Heart left ventricle (tissue), 16 donors: ENCODE results near the gene CBLN1. TPM values are rescaled to one million over a fixed set of nuclear protein-coding genes. Genes with fewer than 3 reads are reported as not detected.

Source experiments
- ATAC-seq, 4 donors: fragments of 200-7000 bp; cut with Tn5 transposase; one replicate each; pipeline ENCODE4 v1.9.1; 2020 to 2022; ENCODE audit warnings: moderate library complexity in 4 of 4, mild to moderate bottlenecking in 3 of 4, moderate number of reproducible peaks in 1 of 4
- DNase-seq, 5 donors: peaks; one replicate each; pipeline ENCODE4 v3.0.0-alpha.2; 2020
- H3K27ac ChIP-seq, 12 donors: fragments of 200-600 bp; sonication (generic) in 4 of 12; one replicate each; pipeline versions ENCODE4 v1.5.0 to v1.8.0; 2016 to 2022; ENCODE audit warnings: mild to moderate bottlenecking in 2 of 12
- H3K27me3 ChIP-seq, 9 donors: fragments of 200-600 bp; sonication (generic) in 2 of 9; one replicate each; pipeline versions ENCODE4 v1.5.1 to v1.8.0; 2016 to 2022; ENCODE audit warnings: mild to moderate bottlenecking in 3 of 9
- H3K36me3 ChIP-seq, 9 donors: fragments of 200-600 bp; sonication (generic) in 2 of 9; one replicate each; pipeline versions ENCODE4 v1.5.0 to v1.8.0; 2018 to 2022; ENCODE audit warnings: mild to moderate bottlenecking in 2 of 9
- H3K4me1 ChIP-seq, 12 donors: fragments of 200-600 bp; sonication (generic) in 4 of 12; one replicate each; pipeline versions ENCODE4 v1.5.0 to v1.8.0; 2016 to 2022; ENCODE audit warnings: mild to moderate bottlenecking in 3 of 12
- H3K4me3 ChIP-seq, 12 donors: fragments of 200-600 bp; sonication (generic) in 4 of 12; one replicate each; pipeline versions ENCODE4 v1.5.0 to v1.8.0; 2017 to 2022; ENCODE audit warnings: mild to moderate bottlenecking in 9 of 12, moderate library complexity in 4 of 12
- H3K9me3 ChIP-seq, 12 donors: fragments of 200-600 bp; sonication (generic) in 4 of 12; one replicate each; pipeline versions ENCODE4 v1.5.0 to v1.8.0; 2016 to 2022; ENCODE audit warnings: mild to moderate bottlenecking in 1 of 12
- CTCF ChIP-seq, 12 donors: fragments of 200-600 bp; sonication (generic) in 4 of 12; IDR thresholded peaks; one replicate each; pipeline versions ENCODE4 v1.5.0 to v1.8.0; 2018 to 2022; ENCODE audit warnings: antibody characterized with exemption in 12 of 12, mild to moderate bottlenecking in 5 of 12
- POLR2A ChIP-seq, 2 donors: fragments of 450-650 bp; IDR thresholded peaks; one replicate each; pipeline ENCODE4 v1.6.1; 2017; ENCODE audit warnings: antibody characterized with exemption in 2 of 2, mild to moderate bottlenecking in 2 of 2, moderate library complexity in 2 of 2
- WGBS, 4 donors: extraction: QIAGEN DNeasy Blood & Tissue Kit in 2 of 4; methylation state at CpG; one replicate each; pipeline versions ENCODE4 v1.1.5 to v1.1.7; 2013 to 2018; 5-methylcytosine and 5-hydroxymethylcytosine counted together
- intact Hi-C, 10 donors: fragments of 100-400 bp; cut with DNase I; formaldehyde crosslinking; loops; one replicate each; pipeline versions ENCODE4 v1.11.1 to v1.14.2; 2022
- polyA plus RNA-seq, 2 donors: library from polyadenylated mRNA; stranded (reverse); fragments of 200-250 nt; gene quantifications; one replicate each; pipeline ENCODE4 v1.2.3, GENCODE V29; 2013
- total RNA-seq, 9 donors: library from RNA; depleted of rRNA in 2 of 9; stranded (reverse); fragments of >200 nt in 2 of 9; fragmentation: NEBNext Ultra II Directional in 3 of 9; extraction: Animal tissue kit (Norgen Biotek cat#: 25700) in 3 of 9; gene quantifications; one replicate each; pipeline versions ENCODE4 v1.1.0 to v1.2.4, GENCODE V29; 2016 to 2023
- donor health status: ischemic (EF 13 %, LVEDD 7.1; RV severe dilation, severe dysfunction).
- donor health status: healthy with polysubstance abuse.
- donor health status: DM: no; HTN: yes; CAD: no.
- donor health status: DM: no; HTN: no; CAD: no.
- donor health status: ischemic (EF 25% LVEDD 6.9; RV normal size, moderate dysfunction).
- donor health status: ischemic (EF 25% LVEDD 5.7; RV mildly dilated, moderate dysfunction).
- donor health status: healthy.
- donor health status: DM: yes; HTN: yes; CAD: no.
- donor health status: ischemic (EF 35%, LVEDD 5.7; RV mildly dilated, moderate dysfunction).
- donor health status: nonischemic (EF 11% LVEDD 7.7; RV severe dilation, severe dysfunction).
- donor health status: DM: yes; HTN: yes; CAD: no.
- donor health status: PGD.
- donor health status: ischemic (EF 29% LVEDD 5.4; RV normal size, mild dysfunction).
- donor health status: nonischemic (EF 23%, LVEDD 6.1; RV moderate dilation, normal function).

Gene CBLN1
- total and polyA plus RNA-seq, 11 donors: 0.24 to 4.1 (median 1.5) TPM

- Histone ChIP-seq H3K4me3 (peak overlapping the region; percentile 18 to 66 (median 52)), H3K4me1 (peaks cover 0 to 63% (median 22%) of the 10 kb centered on the region in 12 donors), H3K27ac (peak overlapping the region in 2 of 12 donors; percentile 50 to 54), H3K9me3 (no peaks in the 10 kb centered on the region), H3K27me3 (peaks cover 46 to 98% (median 80%) of the 10 kb centered on the region in 9 donors), H3K36me3 (no peaks in the 10 kb centered on the region)
- TF ChIP-seq CTCF (IDR thresholded peaks at IDR 0.05): peak in 11 of 12 donors; percentile 9 to 52 (median 39)
- no peak for TF ChIP-seq POLR2A (IDR thresholded peaks at IDR 0.05)
- DNase-seq (peak; percentile 84 to 93 (median 87)), ATAC-seq (peak; percentile 88 to 99 (median 98))
- 1 to 3% (median 1%) methylated on average over 21 to 124 of the region's 124 CpGs for WGBS, 4 donors
- intact Hi-C loops: loop anchor here in 1 of 10 donors (5.0 to 10.0 kb wide), 3 partner anchors 267 to 595 kb away; no protein-coding TSS in a partner anchor
Measured at GRCh38 chr16:49281843-49282642, 405 bp upstream of the CBLN1 start.

- H3K4me3 ChIP-seq: peak overlapping the region in 10 of 12 donors; percentile 14 to 60 (median 52)
- peaks cover 0 to 66% (median 22%) of the 10 kb centered on the region in 12 donors for H3K4me1 ChIP-seq
- 1 to 3% (median 2%) methylated on average over 29 to 37 of the region's 37 CpGs for WGBS, 4 donors
- no peaks in the 10 kb centered on the region for H3K9me3 ChIP-seq
- no peak for TF ChIP-seq CTCF (IDR thresholded peaks at IDR 0.05)
- H3K36me3 ChIP-seq: no peaks in the 10 kb centered on the region
- no peak overlapping the region for H3K27ac ChIP-seq
- DNase-seq: no peak
- peaks cover 57 to 99% (median 81%) of the 10 kb centered on the region in 9 donors for H3K27me3 ChIP-seq
- no peak for ATAC-seq
- intact Hi-C loops: loop anchor here in 1 of 10 donors (5.0 to 10.0 kb wide), 3 partner anchors 266 to 594 kb away; no protein-coding TSS in a partner anchor
Measured at GRCh38 chr16:49280841-49281371, 732 bp downstream of the CBLN1 start.

- TF ChIP-seq CTCF (IDR thresholded peaks at IDR 0.05) (no peak), POLR2A (IDR thresholded peaks at IDR 0.05) (no peak)
- H3K27me3 ChIP-seq: peaks cover 64 to 99% (median 87%) of the 10 kb centered on the region in 9 donors
- intact Hi-C loops: loop anchor here in 1 of 10 donors (5.0 to 10.0 kb wide), 3 partner anchors 265 to 593 kb away; no protein-coding TSS in a partner anchor
- peaks cover 0 to 67% (median 22%) of the 10 kb centered on the region in 12 donors for H3K4me1 ChIP-seq
- no peaks in the 10 kb centered on the region for H3K9me3 ChIP-seq
- WGBS, 4 donors: 1 to 3% (median 1%) methylated on average over 23 to 39 of the region's 39 CpGs
- H3K36me3 ChIP-seq: no peaks in the 10 kb centered on the region
- H3K27ac ChIP-seq: no peak overlapping the region
- H3K4me3 ChIP-seq: peak overlapping the region in 8 of 12 donors; percentile 11 to 60 (median 48)
- peak in 2 of 5 donors; percentile 52 to 68 for DNase-seq
- ATAC-seq: peak in 1 of 4 donors; percentile 23
Measured at GRCh38 chr16:49280105-49280741, 1.4 kb downstream of the CBLN1 start.
